ENCODE data around the gene DLG2. TPM values are rescaled to one million over a fixed set of nuclear protein-coding genes. Genes with fewer than 3 reads are reported as not detected.

DLG2 gene
- total RNA-seq, 1 donor, result 3.0 TPM

DNA sequence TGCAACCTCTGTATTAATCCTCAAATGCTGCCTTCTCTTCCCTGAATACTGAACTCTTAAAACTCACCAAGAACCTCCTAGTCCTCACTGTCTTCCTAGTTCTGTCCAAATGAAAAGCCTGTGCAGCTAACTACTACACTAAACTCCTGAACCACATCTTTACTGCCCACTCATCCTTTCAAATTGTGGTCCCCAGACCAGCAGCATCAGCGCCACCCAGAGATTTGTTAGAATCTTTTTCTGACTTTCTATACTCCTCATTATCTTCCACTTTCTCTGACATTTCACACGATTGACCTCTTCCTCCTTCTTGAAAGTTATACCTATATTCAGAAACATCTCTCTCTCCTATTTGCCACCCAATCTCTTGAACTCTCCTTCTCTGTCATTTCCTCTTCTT is 461.3 kb downstream of the DLG2 start:
- TF ChIP-seq, protein P1, sequence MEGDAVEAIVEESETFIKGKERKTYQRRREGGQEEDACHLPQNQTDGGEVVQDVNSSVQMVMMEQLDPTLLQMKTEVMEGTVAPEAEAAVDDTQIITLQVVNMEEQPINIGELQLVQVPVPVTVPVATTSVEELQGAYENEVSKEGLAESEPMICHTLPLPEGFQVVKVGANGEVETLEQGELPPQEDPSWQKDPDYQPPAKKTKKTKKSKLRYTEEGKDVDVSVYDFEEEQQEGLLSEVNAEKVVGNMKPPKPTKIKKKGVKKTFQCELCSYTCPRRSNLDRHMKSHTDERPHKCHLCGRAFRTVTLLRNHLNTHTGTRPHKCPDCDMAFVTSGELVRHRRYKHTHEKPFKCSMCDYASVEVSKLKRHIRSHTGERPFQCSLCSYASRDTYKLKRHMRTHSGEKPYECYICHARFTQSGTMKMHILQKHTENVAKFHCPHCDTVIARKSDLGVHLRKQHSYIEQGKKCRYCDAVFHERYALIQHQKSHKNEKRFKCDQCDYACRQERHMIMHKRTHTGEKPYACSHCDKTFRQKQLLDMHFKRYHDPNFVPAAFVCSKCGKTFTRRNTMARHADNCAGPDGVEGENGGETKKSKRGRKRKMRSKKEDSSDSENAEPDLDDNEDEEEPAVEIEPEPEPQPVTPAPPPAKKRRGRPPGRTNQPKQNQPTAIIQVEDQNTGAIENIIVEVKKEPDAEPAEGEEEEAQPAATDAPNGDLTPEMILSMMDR (IDR thresholded peaks at IDR 0.05; ENCODE audit: insufficient read depth, low read length), result no peak
- no peak overlapping the region for H3K4me3 ChIP-seq (ENCODE audit: low read depth, low read length)
- DNase-seq (ENCODE audit: low read depth), result no peak

DNA sequence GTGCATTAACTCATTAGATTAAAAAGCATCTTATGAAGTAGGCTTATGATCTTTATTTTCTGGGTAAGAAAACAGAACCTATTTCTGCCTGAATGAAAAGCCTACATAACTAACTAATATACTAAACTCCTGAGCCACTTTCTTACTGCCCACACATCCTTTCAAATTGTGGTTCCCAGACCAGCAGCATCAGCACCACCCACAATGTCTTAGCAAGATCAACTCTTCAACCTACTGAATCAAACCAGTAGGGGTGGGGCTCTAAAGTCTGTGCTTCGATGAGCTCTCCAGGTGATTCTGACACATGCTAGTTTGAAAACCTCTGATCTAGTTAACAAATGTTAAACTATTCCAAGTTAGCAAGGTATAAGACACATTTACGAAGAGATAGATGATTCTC is 462.4 kb downstream of the DLG2 start:
- DNase-seq (ENCODE audit: low read depth), result no peak
- H3K4me3 ChIP-seq (ENCODE audit: low read depth, low read length), result no peak overlapping the region
- TF ChIP-seq, protein P1 (IDR thresholded peaks at IDR 0.05; ENCODE audit: insufficient read depth, low read length), result no peak

DNA sequence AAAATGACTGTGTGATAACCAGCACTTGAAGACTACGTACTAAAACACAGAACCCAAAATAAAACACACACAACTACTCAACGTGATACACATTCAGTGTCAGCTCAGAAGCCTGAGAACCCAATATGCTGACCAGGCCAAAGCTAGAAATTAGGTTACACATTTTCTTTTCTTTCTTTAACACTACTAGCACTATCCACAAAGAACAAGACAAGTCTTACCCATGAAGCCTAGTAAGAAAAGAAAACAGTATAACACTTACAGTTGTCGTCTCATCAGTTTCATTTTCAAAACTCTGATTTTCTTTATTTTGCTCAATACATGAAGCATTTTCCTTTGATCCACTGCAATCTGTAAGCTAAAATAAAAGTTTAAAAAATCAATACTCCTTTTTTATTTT is 472.9 kb downstream of the DLG2 start:
- no peak overlapping the region for H3K4me3 ChIP-seq (ENCODE audit: low read depth, low read length)
- TF ChIP-seq, protein P1 (IDR thresholded peaks at IDR 0.05; ENCODE audit: insufficient read depth, low read length), result no peak
- no peak for DNase-seq (ENCODE audit: low read depth)

DNA sequence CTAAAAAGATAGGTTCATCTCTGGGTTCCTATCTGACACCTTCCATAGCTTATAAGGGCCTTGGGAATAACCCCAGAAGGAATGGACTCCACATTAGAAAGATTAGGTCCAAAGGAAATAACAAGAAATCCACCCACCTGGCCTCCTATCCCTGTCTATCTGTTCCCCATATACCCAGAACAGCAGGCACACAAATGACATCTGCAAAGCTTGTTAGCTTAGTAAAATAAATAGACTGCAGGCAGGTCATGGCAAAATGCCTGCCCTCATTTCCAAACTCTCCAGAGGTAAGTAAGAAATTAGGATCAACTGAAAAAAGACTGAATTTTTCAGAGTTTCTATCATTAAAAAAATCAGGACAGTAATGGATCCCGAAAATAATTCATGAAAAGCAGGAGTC is 489.5 kb downstream of the DLG2 start:
- TF ChIP-seq, protein P1 (IDR thresholded peaks at IDR 0.05; ENCODE audit: insufficient read depth, low read length), result no peak
- no peak for DNase-seq (ENCODE audit: low read depth)
- H3K4me3 ChIP-seq (ENCODE audit: low read depth, low read length), result no peak overlapping the region

DNA sequence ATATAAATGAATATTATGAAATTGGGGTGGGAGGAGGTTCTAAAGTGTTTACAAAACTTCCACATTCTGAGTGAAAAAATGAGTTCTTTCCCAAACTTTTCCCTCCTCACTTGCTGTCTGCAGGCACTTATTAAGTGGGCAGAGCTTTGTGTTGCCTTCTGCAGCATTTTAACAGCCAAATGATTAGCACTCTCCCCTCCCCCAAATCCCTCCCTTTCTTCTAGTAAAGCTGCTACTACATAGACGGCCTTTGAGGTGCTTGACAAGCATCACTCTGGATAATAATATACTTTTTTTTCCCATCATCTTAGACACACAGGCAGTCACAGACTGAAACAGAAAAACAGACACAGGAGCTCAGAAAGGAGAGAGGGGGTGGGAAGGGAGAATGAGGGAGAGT is 493.5 kb downstream of the DLG2 start:
- TF ChIP-seq, protein P1 (IDR thresholded peaks at IDR 0.05; ENCODE audit: insufficient read depth, low read length), result no peak
- no peak overlapping the region for H3K4me3 ChIP-seq (ENCODE audit: low read depth, low read length)
- DNase-seq (ENCODE audit: low read depth), result no peak

DNA sequence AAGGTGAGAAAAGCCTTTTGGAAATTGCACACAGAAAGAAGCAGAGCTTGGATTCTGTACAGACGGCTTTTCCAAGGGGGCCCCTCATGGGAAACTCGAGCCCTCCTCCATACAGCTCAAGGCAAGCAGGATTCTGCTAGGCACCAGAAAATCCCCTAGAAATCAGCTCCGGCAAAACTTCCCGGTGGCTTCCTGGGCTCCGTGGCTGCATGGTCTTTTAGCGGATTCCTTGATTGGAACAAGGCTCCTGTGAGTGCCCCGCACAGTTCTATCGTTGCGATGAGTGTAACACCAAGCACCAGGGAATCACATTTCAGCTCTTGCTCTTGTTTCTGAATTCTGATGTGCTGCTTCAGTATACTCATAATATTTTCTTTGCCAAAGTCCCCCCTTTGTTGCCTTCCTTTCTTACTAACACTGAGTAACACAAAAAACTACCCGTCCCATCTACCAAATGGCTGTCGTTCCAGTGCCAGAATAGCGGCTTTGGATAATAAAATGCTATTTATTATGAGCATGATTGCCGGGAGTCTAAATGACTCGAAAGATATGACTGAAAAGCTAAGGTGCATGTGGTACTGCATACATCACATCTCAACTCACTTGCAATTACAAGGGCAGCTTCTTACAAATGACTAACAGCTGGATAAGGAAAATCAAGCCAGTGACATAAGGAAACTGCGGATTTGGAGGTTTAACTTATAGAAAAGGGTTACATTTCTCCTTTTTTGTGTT is 494.1 kb downstream of the DLG2 start:
- no peak overlapping the region for H3K4me3 ChIP-seq (ENCODE audit: low read depth, low read length)
- no peak for DNase-seq (ENCODE audit: low read depth)
- TF ChIP-seq, protein P1 (IDR thresholded peaks at IDR 0.05; ENCODE audit: insufficient read depth, low read length), result no peak

DNA sequence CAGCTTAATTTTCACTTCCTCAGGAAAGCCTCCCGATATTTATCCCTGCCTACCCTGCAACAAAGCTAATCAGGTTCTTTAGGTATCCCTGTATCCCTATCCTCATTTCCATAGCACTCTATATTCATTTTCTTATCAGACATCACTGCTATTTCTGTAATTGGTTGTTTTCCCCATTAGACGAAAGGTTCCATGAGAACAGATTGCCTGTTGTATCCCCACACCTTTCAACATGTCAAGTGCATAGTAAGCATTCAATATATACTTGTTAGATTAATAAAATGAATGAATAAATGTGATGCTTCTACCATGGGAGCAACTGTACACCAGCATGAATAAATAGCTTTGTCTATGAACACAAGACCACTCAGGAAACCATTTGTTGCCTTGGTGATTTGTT is 499.8 kb downstream of the DLG2 start:
- TF ChIP-seq, protein P1 (IDR thresholded peaks at IDR 0.05; ENCODE audit: insufficient read depth, low read length), result no peak
- no peak for DNase-seq (ENCODE audit: low read depth)
- no peak overlapping the region for H3K4me3 ChIP-seq (ENCODE audit: low read depth, low read length)
